22Rv1 (cell line): Measurements from ENCODE around the gene POU2F3.

Experiments used
- H3K27ac ChIP-seq: fragments of 450-650 bp; 2 replicates; pipeline ENCODE4 v1.5.1; 2017
- ZFX ChIP-seq: fragments of 450-650 bp; IDR thresholded peaks from 2 replicates; pipeline ENCODE4 v1.6.1; 2017; ENCODE audit warnings: antibody characterized with exemption, borderline replicate concordance
- TF ChIP-seq, protein P1 (sequence below): fragments of 450-650 bp; IDR thresholded peaks from 2 replicates; pipeline ENCODE4 v1.5.1; 2017; ENCODE audit warnings: mild to moderate bottlenecking

POU2F3 gene

GRCh38 chr11:120220747-120221037, 19.2 kb upstream of the POU2F3 start:
- H3K27ac ChIP-seq: no peak overlapping the region
- TF ChIP-seq, protein P1, sequence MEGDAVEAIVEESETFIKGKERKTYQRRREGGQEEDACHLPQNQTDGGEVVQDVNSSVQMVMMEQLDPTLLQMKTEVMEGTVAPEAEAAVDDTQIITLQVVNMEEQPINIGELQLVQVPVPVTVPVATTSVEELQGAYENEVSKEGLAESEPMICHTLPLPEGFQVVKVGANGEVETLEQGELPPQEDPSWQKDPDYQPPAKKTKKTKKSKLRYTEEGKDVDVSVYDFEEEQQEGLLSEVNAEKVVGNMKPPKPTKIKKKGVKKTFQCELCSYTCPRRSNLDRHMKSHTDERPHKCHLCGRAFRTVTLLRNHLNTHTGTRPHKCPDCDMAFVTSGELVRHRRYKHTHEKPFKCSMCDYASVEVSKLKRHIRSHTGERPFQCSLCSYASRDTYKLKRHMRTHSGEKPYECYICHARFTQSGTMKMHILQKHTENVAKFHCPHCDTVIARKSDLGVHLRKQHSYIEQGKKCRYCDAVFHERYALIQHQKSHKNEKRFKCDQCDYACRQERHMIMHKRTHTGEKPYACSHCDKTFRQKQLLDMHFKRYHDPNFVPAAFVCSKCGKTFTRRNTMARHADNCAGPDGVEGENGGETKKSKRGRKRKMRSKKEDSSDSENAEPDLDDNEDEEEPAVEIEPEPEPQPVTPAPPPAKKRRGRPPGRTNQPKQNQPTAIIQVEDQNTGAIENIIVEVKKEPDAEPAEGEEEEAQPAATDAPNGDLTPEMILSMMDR: no peak
- no peak for TF ChIP-seq ZFX

DNA sequence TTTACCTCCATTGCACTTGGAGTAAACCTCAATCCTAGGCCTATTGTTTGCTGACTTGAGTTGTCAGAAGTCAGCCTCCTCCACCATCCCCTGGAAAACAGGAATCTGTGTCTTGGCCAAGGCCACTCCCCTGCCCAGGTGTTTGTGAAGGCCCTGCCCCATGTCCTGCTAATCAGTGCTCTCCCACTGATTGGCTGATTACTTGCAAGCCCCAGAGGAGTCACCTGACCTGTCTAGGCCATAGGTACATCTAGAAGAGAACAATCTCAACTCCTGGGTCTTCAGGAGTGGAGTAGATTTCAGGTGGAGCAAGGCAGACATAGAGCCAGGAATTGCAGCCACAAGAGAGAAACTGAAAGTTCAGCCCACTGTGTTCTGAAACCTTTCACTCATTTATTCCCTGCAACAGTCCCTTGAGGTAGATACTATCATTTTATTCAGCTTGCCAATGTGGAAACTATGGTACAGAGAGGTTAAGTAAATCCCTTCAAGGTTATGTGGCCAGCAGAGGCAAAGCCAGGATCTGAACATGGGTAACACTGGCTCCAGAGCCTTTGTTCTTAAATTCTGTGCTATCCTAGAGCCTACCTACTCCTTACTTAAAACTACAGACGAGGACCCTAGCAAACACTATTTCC, 18.7 kb upstream of the POU2F3 start:
- TF ChIP-seq ZFX: no peak
- TF ChIP-seq, protein P1: no peak

GRCh38 chr11:120222916-120223315, 17.0 kb upstream of the POU2F3 start:
- H3K27ac ChIP-seq: no peak overlapping the region
- TF ChIP-seq, protein P1: no peak
- no peak for TF ChIP-seq ZFX

More for the DNA sequence above, 18.7 kb upstream of the POU2F3 start:
- no peak overlapping the region for H3K27ac ChIP-seq

- TF ChIP-seq, protein P1: no peak
- TF ChIP-seq ZFX: no peak
- H3K27ac ChIP-seq: no peak overlapping the region
These were observed 16.1 kb upstream of the POU2F3 start for GRCh38 chr11:120223793-120224192.

GRCh38 chr11:120224361-120224760, 15.6 kb upstream of the POU2F3 start:
- H3K27ac ChIP-seq: no peak overlapping the region
- TF ChIP-seq, protein P1: no peak
- no peak for TF ChIP-seq ZFX

GRCh38 chr11:120224972-120225909, 14.7 kb upstream of the POU2F3 start:
- no peak overlapping the region for H3K27ac ChIP-seq
- no peak for TF ChIP-seq ZFX
- TF ChIP-seq, protein P1: no peak

- H3K27ac ChIP-seq: no peak overlapping the region
- TF ChIP-seq, protein P1: no peak
- no peak for TF ChIP-seq ZFX
These were observed 13.7 kb upstream of the POU2F3 start for GRCh38 chr11:120226242-120226641.
